Activated T-cell treated with anti-CD3 and anti-CD28 coated beads for 48 hours (primary cell): ENCODE measurements around the gene NME2.
"Not testable (repeated sequence)": the region's sequence is repeated elsewhere in the genome, so short reads cannot be mapped to it uniquely, and the experiment has no call there.

ENCODE experiments used
- DNase-seq: peaks from one replicate; pipeline ENCODE4 v3.0.0-alpha.2; 2020; ENCODE audit warnings: low read depth

The NME2 gene

DNA sequence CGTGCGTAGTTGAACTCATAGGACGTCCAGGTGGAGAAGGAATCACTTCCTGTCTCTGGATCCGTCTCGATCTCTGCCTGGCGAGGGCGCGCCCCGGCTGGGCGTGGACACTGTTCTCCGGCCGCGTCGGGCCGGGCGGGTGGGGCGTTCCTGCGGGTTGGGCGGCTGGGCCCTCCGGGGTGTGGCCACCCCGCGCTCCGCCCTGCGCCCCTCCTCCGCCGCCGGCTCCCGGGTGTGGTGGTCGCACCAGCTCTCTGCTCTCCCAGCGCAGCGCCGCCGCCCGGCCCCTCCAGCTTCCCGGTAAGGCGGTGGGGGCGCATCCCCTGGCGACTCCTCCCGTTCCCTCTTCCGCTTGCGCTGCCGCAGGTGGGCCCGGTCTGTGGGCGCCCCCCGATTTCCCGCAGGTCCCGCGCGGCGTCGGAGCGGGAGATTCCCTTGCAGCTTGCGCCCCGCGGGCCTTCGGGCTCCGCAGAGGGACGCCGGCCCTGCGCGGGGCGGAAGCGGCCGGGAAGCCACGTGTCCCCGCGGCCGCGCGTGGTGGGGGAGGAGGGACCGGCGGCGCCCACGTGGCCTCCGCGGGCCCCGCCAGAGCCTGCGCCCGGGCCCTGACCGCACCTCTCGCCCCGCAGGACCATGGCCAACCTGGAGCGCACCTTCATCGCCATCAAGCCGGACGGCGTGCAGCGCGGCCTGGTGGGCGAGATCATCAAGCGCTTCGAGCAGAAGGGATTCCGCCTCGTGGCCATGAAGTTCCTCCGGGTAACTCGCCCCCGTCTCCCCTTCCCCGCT, at the start of gene NME2:
TSS of gene NME2 (plus strand) at position 214 of the 789 bp plus-strand sequence. CDS start at position 634, 420 bp downstream.
- DNase-seq, result peak; percentile 80

- no peak for DNase-seq
These were observed 47.6 kb upstream of the NME2 start for GRCh38 chr17:51118330-51119195.

- peak; percentile 33 for DNase-seq
These were observed 46.5 kb upstream of the NME2 start for GRCh38 chr17:51119415-51120356.

- DNase-seq, result peak; percentile 31
These were observed 45.9 kb upstream of the NME2 start for GRCh38 chr17:51120357-51120738.

GRCh38 chr17:51120739-51121619, 45.2 kb upstream of the NME2 start, which contains the start of gene SPAG9:
TSS of gene SPAG9 (minus strand) at chr17:51120868. CDS start at chr17:51120656, 212 bp downstream.
- peak; percentile 95 for DNase-seq

DNA sequence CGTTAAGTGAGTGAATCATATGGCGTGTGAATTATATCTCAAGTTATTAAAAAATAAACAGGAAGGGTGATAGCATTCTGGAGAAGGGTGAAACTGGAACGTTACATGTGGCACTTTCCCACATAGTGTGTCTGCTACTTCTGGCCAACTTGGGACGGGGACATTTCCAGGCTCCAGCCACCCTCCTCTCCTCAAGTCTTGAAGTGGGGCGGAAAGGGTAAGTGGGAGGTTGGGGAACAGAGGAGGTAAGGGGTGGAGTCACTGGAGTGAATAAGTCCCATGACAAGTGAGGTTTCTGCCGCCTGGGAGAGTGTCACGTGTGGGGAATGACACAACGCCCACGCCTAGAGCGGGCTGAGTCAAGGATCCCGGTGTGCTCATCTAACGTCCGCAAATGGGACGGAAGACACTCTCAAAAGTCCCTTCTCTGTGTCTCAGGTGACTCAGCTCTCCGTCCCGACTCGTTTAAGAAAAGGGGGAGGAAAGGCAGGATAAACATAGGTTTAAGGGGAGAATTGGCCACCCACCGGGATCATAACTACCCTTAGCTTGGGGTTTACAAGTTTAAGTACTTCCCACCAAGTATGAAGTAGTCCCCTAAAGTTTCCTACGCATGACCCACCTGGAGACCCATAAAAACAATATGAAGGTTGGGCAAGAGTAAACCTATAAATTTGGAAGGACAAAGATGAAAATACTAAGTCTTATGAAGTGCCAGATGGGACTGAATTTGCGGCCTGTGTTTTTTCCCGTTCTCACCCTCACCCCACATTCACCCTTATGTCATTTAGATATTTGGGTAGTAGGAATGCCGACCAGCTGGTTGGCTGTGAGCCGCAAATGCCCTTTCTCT, 44.4 kb upstream of the NME2 start:
- DNase-seq, result peak; percentile 88

DNA sequence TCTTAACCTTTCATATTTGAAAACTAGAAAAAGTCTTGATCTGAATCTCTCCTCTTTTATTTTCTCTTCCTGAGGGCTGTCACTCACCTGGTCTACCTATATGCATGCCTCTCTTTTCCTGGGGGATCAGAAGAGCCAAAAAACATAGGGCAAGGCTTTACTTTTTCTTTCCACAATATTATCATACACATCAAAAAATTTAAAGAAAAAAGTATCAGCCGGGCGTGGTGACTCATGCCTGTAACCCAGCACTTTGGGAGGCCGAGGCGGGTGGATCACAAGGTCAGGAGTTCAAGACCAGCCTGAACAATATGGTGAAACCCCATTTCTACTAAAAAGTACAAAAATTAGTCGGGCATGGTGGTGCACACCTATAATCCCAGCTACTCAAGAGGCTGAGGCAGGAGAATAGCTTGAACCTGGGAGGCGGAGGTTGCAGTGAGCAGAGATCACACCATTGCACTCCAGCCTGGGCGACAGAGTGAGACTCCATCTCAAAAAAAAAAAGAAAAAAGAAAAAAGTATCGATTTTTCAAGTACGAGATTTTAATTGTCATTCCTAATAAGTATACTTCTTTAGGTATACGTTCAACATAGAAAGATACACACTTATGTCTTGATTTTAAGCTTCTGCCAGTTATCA, 43.6 kb upstream of the NME2 start:
- not testable (repeated sequence) for DNase-seq

DNA sequence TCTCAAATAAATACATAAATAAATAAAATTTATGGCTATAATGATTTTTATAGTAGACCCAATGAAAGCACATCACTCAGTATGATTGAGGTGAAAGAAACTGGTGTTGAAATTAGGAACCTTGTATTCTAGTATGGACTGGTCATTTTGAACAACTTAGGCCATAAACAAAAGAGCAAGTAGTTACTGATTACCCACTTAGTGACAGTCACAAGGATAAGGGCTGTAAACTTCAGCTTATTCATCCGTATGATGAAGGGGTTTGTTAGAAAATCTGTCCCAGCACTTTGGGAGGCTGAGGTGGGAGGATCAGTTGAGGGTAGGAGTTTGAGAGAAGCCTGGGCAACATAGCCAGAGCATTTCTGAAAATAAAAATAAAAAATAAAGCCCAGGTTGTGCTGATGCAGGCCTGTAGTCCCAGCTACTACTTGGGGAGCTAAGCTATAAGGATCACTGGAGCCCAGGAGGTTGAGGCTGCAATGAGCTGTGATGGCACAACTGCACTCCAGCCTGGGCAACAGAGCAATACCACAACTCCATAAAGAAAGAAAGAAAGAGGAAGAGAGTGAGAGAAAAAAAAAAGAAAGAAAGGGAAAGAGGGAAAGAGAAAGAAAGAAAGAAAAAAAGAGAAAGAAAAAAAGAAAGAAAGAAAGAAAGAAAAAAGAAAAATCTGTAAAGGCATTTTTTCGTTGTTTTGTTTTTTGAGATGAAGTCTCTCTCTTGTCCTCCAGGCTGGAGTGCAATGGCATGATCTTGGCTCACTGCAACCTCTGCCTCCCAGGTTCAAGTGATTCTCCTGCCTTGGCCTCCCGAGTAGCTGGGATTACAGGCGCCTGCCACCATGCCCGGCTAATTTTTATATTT, 41.3 kb upstream of the NME2 start:
- no peak for DNase-seq

GRCh38 chr17:51128076-51128475, 38.1 kb upstream of the NME2 start:
- DNase-seq, result no peak

- DNase-seq, result no peak
These were observed 33.3 kb upstream of the NME2 start for GRCh38 chr17:51132964-51133319.

GRCh38 chr17:51133365-51133764, 32.8 kb upstream of the NME2 start:
- no peak for DNase-seq

- no peak for DNase-seq
These were observed 30.3 kb upstream of the NME2 start for GRCh38 chr17:51135956-51136355.

DNA sequence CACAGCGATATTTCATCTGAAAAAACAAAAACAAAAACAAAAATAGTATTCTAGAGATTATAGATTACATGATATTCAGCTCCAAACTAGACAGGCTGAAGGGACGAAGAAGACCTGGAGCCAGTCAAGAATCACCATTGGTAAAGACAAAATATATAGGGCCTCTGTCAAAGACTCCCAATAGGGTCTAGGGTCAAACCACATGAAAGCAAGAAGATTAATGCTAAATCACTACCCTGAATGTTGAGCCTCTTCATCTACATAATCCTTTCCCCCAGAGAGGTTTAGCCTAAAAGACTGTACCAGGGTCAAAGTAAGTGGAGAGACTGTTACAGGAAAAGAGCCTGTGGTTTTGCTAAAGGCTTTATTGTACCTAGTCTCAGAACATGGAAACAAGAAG, 23.6 kb upstream of the NME2 start:
- no peak for DNase-seq

DNA sequence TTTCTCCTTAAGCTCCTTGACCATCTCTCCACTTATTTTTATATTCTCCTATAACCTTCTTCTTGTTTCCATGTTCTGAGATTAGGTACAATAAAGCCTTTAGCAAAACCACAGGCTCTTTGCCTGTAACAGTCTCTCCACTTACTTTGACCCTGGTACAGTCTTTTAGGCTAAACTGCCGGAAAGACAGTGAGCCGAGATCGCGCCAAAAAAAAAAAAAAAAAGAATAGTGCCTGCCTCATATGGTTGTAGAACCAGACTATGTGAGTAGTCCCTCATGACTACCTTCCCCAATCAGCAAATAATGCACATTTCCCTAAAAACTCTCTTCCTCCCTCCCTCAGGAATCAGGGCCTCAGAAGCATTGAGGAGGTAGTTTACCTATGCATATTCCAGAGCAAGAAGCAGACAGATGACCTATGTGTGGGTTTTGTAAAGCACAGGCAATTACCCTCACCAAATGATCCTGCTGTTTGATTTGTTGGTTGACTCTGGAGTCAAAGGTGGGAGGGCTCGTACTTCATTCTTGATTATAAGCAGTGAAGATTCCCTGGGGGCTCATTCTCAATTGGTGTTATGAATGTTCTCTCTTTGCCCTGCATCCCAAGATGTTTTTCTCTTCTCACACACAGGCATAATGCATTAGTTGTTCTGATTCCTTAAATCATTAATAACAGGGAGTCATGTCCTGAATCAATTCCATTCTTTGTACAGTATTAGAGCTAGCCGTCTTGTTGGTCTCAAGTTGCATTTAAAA, 21.8 kb upstream of the NME2 start:
- no peak for DNase-seq

DNA sequence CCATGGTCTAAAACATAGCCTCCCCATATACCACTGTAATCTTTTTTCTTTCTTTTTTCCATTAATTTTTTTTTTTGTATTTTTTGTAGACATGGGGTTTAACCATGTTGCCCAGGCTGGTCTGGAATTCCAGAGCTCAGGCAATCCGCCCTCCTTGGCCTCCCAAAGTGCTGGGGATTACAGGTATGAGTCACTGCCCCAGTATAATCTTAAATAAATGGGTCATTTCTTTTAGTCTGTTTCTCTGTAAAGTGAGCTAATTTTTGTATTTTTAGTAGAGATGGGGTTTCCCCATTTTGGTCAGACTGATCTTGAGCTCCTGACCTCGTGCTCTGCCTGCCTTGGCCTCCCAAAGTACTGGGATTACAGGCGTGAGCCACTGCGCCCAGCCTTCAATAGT, 18.6 kb upstream of the NME2 start:
- DNase-seq, result no peak

GRCh38 chr17:51149163-51149562, 17.0 kb upstream of the NME2 start:
- no peak for DNase-seq

DNA sequence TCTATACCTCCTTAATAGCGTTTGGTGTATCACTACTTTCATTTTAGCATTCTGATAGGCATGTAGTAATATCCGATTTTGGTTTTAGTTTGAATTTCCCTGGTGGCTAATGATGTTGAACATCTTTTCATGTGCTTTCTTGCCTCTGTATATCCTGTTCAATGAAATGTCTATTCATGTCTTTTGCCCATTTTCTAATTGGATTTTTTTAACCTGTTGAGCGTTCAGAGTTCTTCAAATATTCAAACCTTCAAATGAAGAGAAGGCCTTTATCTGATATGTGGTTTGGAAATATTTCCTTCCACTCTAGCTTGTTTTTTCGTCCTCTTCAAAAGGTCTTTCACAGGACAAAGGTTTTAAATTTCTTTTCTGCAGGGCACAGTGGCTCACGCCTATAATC, 15.3 kb upstream of the NME2 start:
- no peak for DNase-seq

GRCh38 chr17:51152766-51153209, 13.4 kb upstream of the NME2 start:
- no peak for DNase-seq
